SK-N-SH (cell line): ENCODE measurements around the gene PPP2R5E. TPM values are rescaled to one million over a fixed set of nuclear protein-coding genes. Genes with fewer than 3 reads are reported as not detected.

Experiments
- CTCF ChIA-PET: fragments of 300-600, 350-600 bp; formaldehyde crosslinking; extraction: SDS; loops from one replicate; lab custom pipeline; 2021; lab: Yijun Ruan, JAX
- POLR2A ChIA-PET: fragments of 350-600 bp; sonication (Branson Sonifier 250); formaldehyde crosslinking; extraction: SDS; loops from one replicate; lab custom pipeline; 2020; ENCODE audit warnings: antibody characterized with exemption, inconsistent platforms; lab: Yijun Ruan, JAX
- DNase-seq: peaks from one replicate; pipeline ENCODE4 v3.0.0; 2012
- H2AFZ ChIP-seq: fragments of 200-600 bp; sonication (generic); 2 replicates; pipeline ENCODE4 v1.8.1; 2016; ENCODE audit warnings: antibody characterized with exemption, mild to moderate bottlenecking, low read depth
- H3F3A ChIP-seq: fragments of 200-600 bp; sonication (generic); replicated peaks from 2 replicates; pipeline ENCODE3; 2016; ENCODE audit warnings: antibody characterized with exemption, mild to moderate bottlenecking; ENCODE audit not compliant: insufficient read depth
- H3K27ac ChIP-seq, 2 experiments: fragments of 200-500 bp in 1 of 2; fragments of 200-600 bp in 1 of 2; sonication (Bioruptor generic) in 1 of 2; sonication (generic), shearing (Covaris generic) in 1 of 2; 2 replicates each; pipeline versions ENCODE4 v1.5.1 to v1.6.1; 2014 to 2016; ENCODE audit warnings: low read depth in 2 of 2, inconsistent platforms in 1 of 2, low read length in 1 of 2, mild to moderate bottlenecking in 1 of 2, mixed read lengths in 1 of 2
- H3K27me3 ChIP-seq: fragments of 200-600 bp; sonication (generic), shearing (Covaris generic); 2 replicates; pipeline ENCODE4 v1.6.1; 2016; ENCODE audit warnings: mixed run types; ENCODE audit not compliant: insufficient read depth
- H3K36me3 ChIP-seq, 2 experiments: fragments of 200-500 bp in 1 of 2; fragments of 200-600 bp in 1 of 2; sonication (Bioruptor generic) in 1 of 2; sonication (generic) in 1 of 2; replicated peaks in 1 of 2; 2 replicates each; pipeline versions ENCODE3 to v1.5.1; 2014 to 2016; ENCODE audit warnings: low read length in 1 of 2, mild to moderate bottlenecking in 1 of 2; ENCODE audit not compliant: insufficient read depth in 2 of 2, control insufficient read depth in 1 of 2
- H3K4me1 ChIP-seq, 2 experiments: fragments of 200-500 bp in 1 of 2; fragments of 200-600 bp in 1 of 2; sonication (Bioruptor generic) in 1 of 2; sonication (generic), shearing (Covaris generic) in 1 of 2; 2 replicates each; pipeline versions ENCODE4 v1.5.1 to v1.6.1; 2014 to 2016; ENCODE audit warnings: low read depth in 1 of 2, low read length in 1 of 2, mixed run types in 1 of 2; ENCODE audit not compliant: insufficient read depth in 2 of 2, control insufficient read depth in 1 of 2
- H3K4me2 ChIP-seq: fragments of 200-600 bp; sonication (generic), shearing (Covaris generic); 2 replicates; pipeline ENCODE4 v1.6.1; 2017; ENCODE audit warnings: mixed run types
- H3K4me3 ChIP-seq, 2 experiments: fragments of 200-500 bp in 1 of 2; fragments of 200-600 bp in 1 of 2; sonication (Bioruptor generic) in 1 of 2; sonication (generic), shearing (Covaris generic) in 1 of 2; 2 replicates each; pipeline versions ENCODE4 v1.5.1 to v1.8.1; 2014 to 2016; ENCODE audit warnings: low read depth in 2 of 2, inconsistent platforms in 1 of 2, low read length in 1 of 2, mild to moderate bottlenecking in 1 of 2, mixed read lengths in 1 of 2, moderate library complexity in 1 of 2
- H3K79me2 ChIP-seq: fragments of 200-600 bp; sonication (generic); 2 replicates; pipeline ENCODE4 v1.8.1; 2017; ENCODE audit warnings: mild to moderate bottlenecking; ENCODE audit not compliant: insufficient read depth
- H3K9ac ChIP-seq: fragments of 200-600 bp; sonication (generic); 2 replicates; pipeline ENCODE4 v1.6.1; 2017; ENCODE audit warnings: mixed run types
- H3K9me2 ChIP-seq: fragments of 200-600 bp; sonication (generic); 2 replicates; pipeline ENCODE4 v1.6.1; 2017; ENCODE audit warnings: mixed run types
- H3K9me3 ChIP-seq: fragments of 200-600 bp; sonication (generic); 2 replicates; pipeline ENCODE4 v1.6.1; 2017; ENCODE audit warnings: mixed run types, mild to moderate bottlenecking, moderate library complexity
- H4K20me1 ChIP-seq: fragments of 200-600 bp; sonication (generic); 2 replicates; pipeline ENCODE4 v1.6.1; 2017; ENCODE audit warnings: mild to moderate bottlenecking, mixed run types; ENCODE audit not compliant: insufficient read depth
- ELF1 ChIP-seq: IDR thresholded peaks from 2 replicates; pipeline ENCODE4 v1.4.0; 2012
- FOSL2 ChIP-seq: IDR thresholded peaks from 2 replicates; pipeline ENCODE4 v1.4.0; 2012; ENCODE audit warnings: low read depth, mild to moderate bottlenecking, moderate library complexity, borderline replicate concordance
- GATA2 ChIP-seq: sonication (generic); formaldehyde crosslinking; IDR thresholded peaks from 2 replicates; pipeline ENCODE4 v1.5.0; 2020; ENCODE audit warnings: mild to moderate bottlenecking, missing genetic modification reagents
- JUND ChIP-seq: IDR thresholded peaks from 2 replicates; pipeline ENCODE4 v1.4.0; 2012
- MXI1 ChIP-seq: IDR thresholded peaks from 2 replicates; pipeline ENCODE4 v1.6.1; 2012; ENCODE audit warnings: mild to moderate bottlenecking, low read depth, low read length, improper control_type of control experiment
- NRF1 ChIP-seq: IDR thresholded peaks from 2 replicates; pipeline ENCODE4 v1.6.1; 2012; ENCODE audit warnings: low read depth, mild to moderate bottlenecking, low read length
- PBX3 ChIP-seq: IDR thresholded peaks from 2 replicates; pipeline ENCODE4; 2012
- POLR2AphosphoS5 ChIP-seq: IDR thresholded peaks from 2 replicates; pipeline ENCODE4 v1.6.1; 2012; ENCODE audit warnings: low read depth, low read length
- SIN3A ChIP-seq: IDR thresholded peaks from 2 replicates; pipeline ENCODE4 v1.6.1; 2012; ENCODE audit warnings: low read depth, mild to moderate bottlenecking, low read length, moderate library complexity, borderline replicate concordance
- TCF12 ChIP-seq: IDR thresholded peaks from 2 replicates; pipeline ENCODE4 v1.4.0; 2012
- TEAD4 ChIP-seq: IDR thresholded peaks from 2 replicates; pipeline ENCODE4 v1.4.0; 2012; ENCODE audit warnings: mild to moderate bottlenecking, borderline replicate concordance; ENCODE audit not compliant: insufficient read depth
- USF1 ChIP-seq: IDR thresholded peaks from 2 replicates; pipeline ENCODE4 v1.4.0; 2012; ENCODE audit warnings: low read depth, borderline replicate concordance
- YY1 ChIP-seq: IDR thresholded peaks from 2 replicates; pipeline ENCODE4 v1.4.0; 2012; ENCODE audit warnings: low read depth, mild to moderate bottlenecking
- WGBS: methylation state at CpG from one replicate; pipeline ENCODE4 v1.1.6; 2017; ENCODE audit warnings: low lambda C conversion rate; 5-methylcytosine and 5-hydroxymethylcytosine counted together
- polyA plus RNA-seq, 3 experiments: library from polyadenylated mRNA; depleted of rRNA; stranded (reverse); fragments of >200 nt; gene quantifications; 2 replicates each; pipeline ENCODE4 v1.2.3, GENCODE V29; 2012
- TF ChIP-seq, protein P1 (sequence below): fragments of 150-350 bp; IDR thresholded peaks from 2 replicates; pipeline ENCODE4 v1.6.1; 2017; ENCODE audit warnings: antibody characterized with exemption, low read length, low read depth, borderline replicate concordance
- TF ChIP-seq, protein P2 (sequence below): IDR thresholded peaks from 2 replicates; pipeline ENCODE4 v1.4.0; 2012; ENCODE audit warnings: low read depth, borderline replicate concordance

The PPP2R5E gene
- polyA plus RNA-seq, 1 of the 3 experiments (the other 2 are of a cell fraction), result 4.4 TPM

- POLR2A ChIA-PET, result interaction anchor here (0.8 kb wide), 1 partner anchor 33 kb away, joined by 7 read pairs; no protein-coding TSS in a partner anchor
- peak overlapping the region in 1 of 2 experiments; percentile 76; a peak in 2 of 4 replicates for H3K27ac ChIP-seq
Measured at GRCh38 chr14:63421919-63422318, 121.3 kb downstream of the PPP2R5E start.

DNA sequence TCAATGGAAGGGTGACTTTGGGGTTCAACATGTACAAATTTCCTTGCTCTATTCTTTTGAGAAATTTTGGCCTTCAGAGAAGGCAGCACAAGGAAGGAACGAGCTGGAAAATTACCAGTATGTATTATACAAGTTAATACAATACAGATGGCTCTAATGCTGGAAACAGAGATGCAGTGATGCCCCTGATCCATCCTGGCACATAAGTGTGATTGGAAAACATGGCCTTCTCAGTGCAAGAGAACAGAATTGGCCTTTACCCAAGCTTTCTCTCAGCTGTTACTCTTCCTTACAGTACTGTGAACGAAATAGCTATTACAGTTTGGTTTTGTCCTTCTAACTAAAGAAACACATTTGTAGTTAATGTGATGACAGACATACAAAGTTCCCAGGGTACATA lies 122.0 kb downstream of the PPP2R5E start:
- H3K4me1 ChIP-seq, result peaks cover 0 to 13% of the 10 kb centered on the region in 2 experiments; a peak in 2 of 4 replicates
- H3K4me3 ChIP-seq, result no peak overlapping the region
- no peaks in the 10 kb centered on the region for H3K27me3 ChIP-seq
- H4K20me1 ChIP-seq, result peaks cover 5% of the 10 kb centered on the region; the same call in 1 of the 2 replicates
- POLR2A ChIA-PET, result interaction anchor here (0.8 to 1.0 kb wide), 2 partner anchors 32 to 122 kb away, joined by 3 to 7 read pairs; partner anchors contain the start of gene PPP2R5E
- no peak overlapping the region for H2AFZ ChIP-seq
- peak; percentile 49 for DNase-seq
- TF ChIP-seq, protein P1, sequence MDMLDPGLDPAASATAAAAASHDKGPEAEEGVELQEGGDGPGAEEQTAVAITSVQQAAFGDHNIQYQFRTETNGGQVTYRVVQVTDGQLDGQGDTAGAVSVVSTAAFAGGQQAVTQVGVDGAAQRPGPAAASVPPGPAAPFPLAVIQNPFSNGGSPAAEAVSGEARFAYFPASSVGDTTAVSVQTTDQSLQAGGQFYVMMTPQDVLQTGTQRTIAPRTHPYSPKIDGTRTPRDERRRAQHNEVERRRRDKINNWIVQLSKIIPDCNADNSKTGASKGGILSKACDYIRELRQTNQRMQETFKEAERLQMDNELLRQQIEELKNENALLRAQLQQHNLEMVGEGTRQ, result no peak
- TF ChIP-seq GATA2 (CRISPR knock-in tag) (no peak), PBX3 (no peak), FOSL2 (no peak)
- H3K9me3 ChIP-seq, result no peaks in the 10 kb centered on the region
- CTCF ChIA-PET, result interaction anchor here (0.9 to 3.0 kb wide), 4 partner anchors 17 to 39 kb away, joined by 3 to 8 read pairs (median 4); no protein-coding TSS in a partner anchor
- no peak overlapping the region for H3K9ac ChIP-seq
- 83% methylated on average over 2 of the region's 2 CpGs for WGBS
- H3K27ac ChIP-seq, result peak overlapping the region in 1 of 2 experiments; percentile 76; a peak in 2 of 4 replicates
- no peaks in the 10 kb centered on the region for H3K9me2 ChIP-seq
- no peak overlapping the region for H3K4me2 ChIP-seq
- peaks cover 47% of the 10 kb centered on the region for H3K79me2 ChIP-seq
- H3F3A ChIP-seq, result peaks cover 3% of the 10 kb centered on the region
- peaks cover 18 to 21% of the 10 kb centered on the region in 2 experiments for H3K36me3 ChIP-seq

More at GRCh38 chr14:63421919-63422318, 121.3 kb downstream of the PPP2R5E start:
- peaks cover 0 to 13% of the 10 kb centered on the region in 2 experiments; a peak in 3 of 4 replicates for H3K4me1 ChIP-seq
- H2AFZ ChIP-seq, result no peak overlapping the region
- peaks cover 48% of the 10 kb centered on the region for H3K79me2 ChIP-seq
- DNase-seq, result no peak
- H3K9me3 ChIP-seq, result no peaks in the 10 kb centered on the region
- H3K9ac ChIP-seq, result no peak overlapping the region
- peaks cover 2% of the 10 kb centered on the region for H3F3A ChIP-seq
- CTCF ChIA-PET, result interaction anchor here (0.9 to 3.0 kb wide), 4 partner anchors 16 to 39 kb away, joined by 3 to 8 read pairs (median 4); no protein-coding TSS in a partner anchor
- H3K9me2 ChIP-seq, result no peaks in the 10 kb centered on the region
- no peak overlapping the region for H3K4me3 ChIP-seq
- peaks cover 15 to 21% of the 10 kb centered on the region in 2 experiments for H3K36me3 ChIP-seq
- TF ChIP-seq NRF1, result no peak
- TF ChIP-seq ELF1, result no peak
- TF ChIP-seq POLR2AphosphoS5, result no peak
- no peak for TF ChIP-seq YY1
- TF ChIP-seq TCF12, result no peak
- no peak for TF ChIP-seq TEAD4
- TF ChIP-seq USF1, result no peak
- TF ChIP-seq, protein P2, sequence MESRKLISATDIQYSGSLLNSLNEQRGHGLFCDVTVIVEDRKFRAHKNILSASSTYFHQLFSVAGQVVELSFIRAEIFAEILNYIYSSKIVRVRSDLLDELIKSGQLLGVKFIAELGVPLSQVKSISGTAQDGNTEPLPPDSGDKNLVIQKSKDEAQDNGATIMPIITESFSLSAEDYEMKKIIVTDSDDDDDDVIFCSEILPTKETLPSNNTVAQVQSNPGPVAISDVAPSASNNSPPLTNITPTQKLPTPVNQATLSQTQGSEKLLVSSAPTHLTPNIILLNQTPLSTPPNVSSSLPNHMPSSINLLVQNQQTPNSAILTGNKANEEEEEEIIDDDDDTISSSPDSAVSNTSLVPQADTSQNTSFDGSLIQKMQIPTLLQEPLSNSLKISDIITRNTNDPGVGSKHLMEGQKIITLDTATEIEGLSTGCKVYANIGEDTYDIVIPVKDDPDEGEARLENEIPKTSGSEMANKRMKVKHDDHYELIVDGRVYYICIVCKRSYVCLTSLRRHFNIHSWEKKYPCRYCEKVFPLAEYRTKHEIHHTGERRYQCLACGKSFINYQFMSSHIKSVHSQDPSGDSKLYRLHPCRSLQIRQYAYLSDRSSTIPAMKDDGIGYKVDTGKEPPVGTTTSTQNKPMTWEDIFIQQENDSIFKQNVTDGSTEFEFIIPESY, result no peak
- no peak for TF ChIP-seq MXI1
- TF ChIP-seq JUND, result no peak
- TF ChIP-seq SIN3A, result no peak
- WGBS, result 82% methylated on average over 3 of the region's 3 CpGs
- peaks cover 5% of the 10 kb centered on the region; the same call in 1 of the 2 replicates for H4K20me1 ChIP-seq
- H3K4me2 ChIP-seq, result no peak overlapping the region
- H3K27me3 ChIP-seq, result no peaks in the 10 kb centered on the region
